Gastroesophageal sphincter (tissue), 4 donors: ENCODE measurements around the gene CCSER1. TPM values are rescaled to one million over a fixed set of nuclear protein-coding genes. Genes with fewer than 3 reads are reported as not detected.

Source experiments
- ATAC-seq: fragments of 150-250 bp; one replicate; pipeline ENCODE4 v1.9.1; 2016; ENCODE audit warnings: mild to moderate bottlenecking, moderate library complexity
- H3K27ac ChIP-seq, 4 donors: fragments of 200-600 bp; sonication (generic) in 3 of 4; 1 replicate in 3 of 4; 2 replicates in 1 of 4; pipeline ENCODE4 v1.5.1; 2016 to 2019
- H3K27me3 ChIP-seq: fragments of 200-600 bp; sonication (generic); one replicate; pipeline ENCODE4 v1.5.1; 2019
- H3K36me3 ChIP-seq, 2 donors: fragments of 200-600 bp; sonication (generic); one replicate each; pipeline ENCODE4 v1.5.1; 2019; ENCODE audit warnings: control low read depth in 1 of 2
- H3K4me1 ChIP-seq, 3 donors: fragments of 200-600 bp; sonication (generic); 1 replicate in 2 of 3; 2 replicates in 1 of 3; pipeline ENCODE4 v1.5.1; 2016 to 2019; ENCODE audit warnings: control low read depth in 2 of 3
- H3K4me3 ChIP-seq, 2 donors: fragments of 200-600 bp; sonication (generic); one replicate each; pipeline ENCODE4 v1.5.1; 2019; ENCODE audit warnings: mild to moderate bottlenecking in 1 of 2, moderate library complexity in 1 of 2
- H3K9me3 ChIP-seq, 3 donors: fragments of 200-600 bp; sonication (generic); one replicate each; pipeline ENCODE4 v1.5.1; 2017 to 2019; ENCODE audit warnings: control low read depth in 2 of 3
- CTCF ChIP-seq, 4 experiments: fragments of 200-600 bp in 2 of 4; fragments of 450-650 bp in 2 of 4; sonication (generic) in 1 of 4; IDR thresholded peaks; one replicate each; pipeline ENCODE4 v1.5.1; 2017 to 2019; ENCODE audit warnings: antibody characterized with exemption in 4 of 4, mild to moderate bottlenecking in 2 of 4, moderate library complexity in 2 of 4
- EP300 ChIP-seq: sonication (generic); formaldehyde crosslinking; IDR thresholded peaks from one replicate; pipeline ENCODE4 v1.6.1; 2017; ENCODE audit warnings: antibody characterized with exemption, mild to moderate bottlenecking
- POLR2A ChIP-seq, 2 donors: fragments of 450-650 bp; IDR thresholded peaks; one replicate each; pipeline ENCODE4 v1.6.1; 2017; ENCODE audit warnings: antibody characterized with exemption in 2 of 2, mild to moderate bottlenecking in 2 of 2, moderate library complexity in 1 of 2
- POLR2AphosphoS5 ChIP-seq: sonication (generic); formaldehyde crosslinking; IDR thresholded peaks from one replicate; pipeline ENCODE4 v1.6.1; 2017; ENCODE audit warnings: antibody characterized with exemption
- WGBS, 2 donors: methylation state at CpG; one replicate each; pipeline ENCODE4 v1.1.5; 2018; ENCODE audit warnings: low coverage in 1 of 2; 5-methylcytosine and 5-hydroxymethylcytosine counted together
- total RNA-seq, 4 donors: library from RNA; depleted of rRNA; stranded (reverse); fragments of >200 nt; gene quantifications; one replicate each; pipeline ENCODE4 v1.1.0, GENCODE V29; 2016

The CCSER1 gene
- total RNA-seq, 4 donors from 2014 or later = 2.4 to 9.3 (median 4.6) TPM

DNA sequence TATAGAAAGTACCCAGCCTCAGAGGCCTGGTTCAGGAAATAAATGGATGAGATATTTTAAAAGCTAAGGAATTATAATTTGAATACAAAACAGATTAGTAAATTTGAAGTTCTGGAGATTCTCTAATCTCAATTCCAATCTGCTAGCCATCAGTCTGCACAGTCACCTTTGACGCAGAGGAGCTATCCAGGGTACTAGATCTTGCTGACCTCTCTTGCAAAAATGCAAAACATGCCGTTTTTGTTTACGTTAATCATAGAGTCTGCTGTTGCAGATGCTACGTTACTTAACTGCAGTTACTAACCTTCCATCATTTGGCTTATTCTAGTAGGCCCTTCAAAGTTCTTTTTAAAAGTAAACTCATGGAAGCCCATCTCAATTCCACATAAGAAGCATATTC lies 10.4 kb downstream of the CCSER1 start:
- TF ChIP-seq CTCF (IDR thresholded peaks at IDR 0.05) (no peak), EP300 (no peak), POLR2AphosphoS5 (no peak), POLR2A (IDR thresholded peaks at IDR 0.05) (no peak)
- WGBS, 2 donors = 10 to 38% methylated on average over 3 to 4 of the region's 4 CpGs
- Histone ChIP-seq H3K9me3 (no peaks in the 10 kb centered on the region), H3K36me3 (no peaks in the 10 kb centered on the region), H3K27me3 (no peaks in the 10 kb centered on the region), H3K4me1 (no peaks in the 10 kb centered on the region), H3K4me3 (no peak overlapping the region), H3K27ac (no peak overlapping the region)
- no peak for ATAC-seq

DNA sequence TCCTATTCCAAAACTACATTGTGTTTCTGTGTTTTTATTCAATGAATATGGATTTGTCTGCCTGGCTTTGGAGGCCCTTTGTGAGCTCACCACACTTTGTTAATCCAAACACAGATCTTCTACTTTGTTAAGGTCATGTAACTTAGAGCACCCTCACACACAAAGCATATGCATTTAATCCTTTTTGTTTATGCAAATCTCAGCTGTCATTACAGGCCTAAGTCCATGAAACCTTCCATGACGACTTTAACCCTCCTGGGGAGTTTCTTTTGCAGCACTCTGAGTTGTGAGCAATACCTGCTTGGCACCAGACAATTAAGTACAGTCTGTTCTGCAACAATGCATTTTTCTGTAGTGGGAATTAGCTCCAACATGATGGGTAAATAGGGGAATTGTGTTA lies 14.9 kb downstream of the CCSER1 start:
- Histone ChIP-seq H3K9me3 (no peaks in the 10 kb centered on the region), H3K36me3 (no peaks in the 10 kb centered on the region), H3K27me3 (no peaks in the 10 kb centered on the region), H3K4me3 (no peak overlapping the region), H3K4me1 (no peaks in the 10 kb centered on the region), H3K27ac (no peak overlapping the region)
- WGBS, 2 donors = 20 to 50% methylated on average over 1 of the region's 1 CpG
- ATAC-seq = no peak
- TF ChIP-seq CTCF (IDR thresholded peaks at IDR 0.05) = no peak
- no peak for TF ChIP-seq EP300
- no peak for TF ChIP-seq POLR2A (IDR thresholded peaks at IDR 0.05)
- TF ChIP-seq POLR2AphosphoS5 = no peak

DNA sequence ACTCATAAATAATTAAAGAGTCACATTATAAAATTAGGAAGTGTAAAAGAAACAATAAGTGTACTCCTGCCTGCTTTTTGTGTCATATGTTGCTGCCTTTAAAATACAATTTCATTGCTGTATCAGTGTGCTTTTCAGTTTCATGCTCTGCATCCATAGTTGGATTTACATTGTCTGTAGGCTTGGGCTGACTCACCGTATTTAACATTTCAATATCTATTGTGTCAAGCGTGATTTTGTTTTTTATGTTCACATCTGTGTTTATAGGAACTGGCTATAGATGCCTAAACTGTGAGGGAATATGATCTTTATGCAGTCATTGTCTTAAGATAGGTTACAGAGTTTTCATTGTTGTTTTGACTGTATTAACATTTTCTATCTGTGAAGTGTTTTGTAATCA lies 18.1 kb downstream of the CCSER1 start:
- Histone ChIP-seq H3K9me3 (no peaks in the 10 kb centered on the region), H3K4me3 (no peak overlapping the region), H3K27me3 (no peaks in the 10 kb centered on the region), H3K27ac (no peak overlapping the region), H3K36me3 (no peaks in the 10 kb centered on the region), H3K4me1 (no peaks in the 10 kb centered on the region)
- no peak for ATAC-seq
- WGBS, 2 donors = 60 to 65% methylated on average over 2 of the region's 2 CpGs
- TF ChIP-seq POLR2A (IDR thresholded peaks at IDR 0.05) = no peak
- TF ChIP-seq CTCF (IDR thresholded peaks at IDR 0.05) = no peak
- TF ChIP-seq POLR2AphosphoS5 = no peak
- TF ChIP-seq EP300 = no peak

GRCh38 chr4:90146306-90146705 lies 19.1 kb downstream of the CCSER1 start:
- WGBS, 2 donors = 85 to 89% methylated on average over 5 of the region's 5 CpGs
- Histone ChIP-seq H3K27ac (no peak overlapping the region), H3K36me3 (no peaks in the 10 kb centered on the region), H3K4me3 (no peak overlapping the region), H3K4me1 (no peaks in the 10 kb centered on the region), H3K9me3 (no peaks in the 10 kb centered on the region), H3K27me3 (no peaks in the 10 kb centered on the region)
- no peak for TF ChIP-seq POLR2AphosphoS5
- no peak for TF ChIP-seq POLR2A (IDR thresholded peaks at IDR 0.05)
- TF ChIP-seq CTCF (IDR thresholded peaks at IDR 0.05) = no peak
- TF ChIP-seq EP300 = no peak
- ATAC-seq = no peak

DNA sequence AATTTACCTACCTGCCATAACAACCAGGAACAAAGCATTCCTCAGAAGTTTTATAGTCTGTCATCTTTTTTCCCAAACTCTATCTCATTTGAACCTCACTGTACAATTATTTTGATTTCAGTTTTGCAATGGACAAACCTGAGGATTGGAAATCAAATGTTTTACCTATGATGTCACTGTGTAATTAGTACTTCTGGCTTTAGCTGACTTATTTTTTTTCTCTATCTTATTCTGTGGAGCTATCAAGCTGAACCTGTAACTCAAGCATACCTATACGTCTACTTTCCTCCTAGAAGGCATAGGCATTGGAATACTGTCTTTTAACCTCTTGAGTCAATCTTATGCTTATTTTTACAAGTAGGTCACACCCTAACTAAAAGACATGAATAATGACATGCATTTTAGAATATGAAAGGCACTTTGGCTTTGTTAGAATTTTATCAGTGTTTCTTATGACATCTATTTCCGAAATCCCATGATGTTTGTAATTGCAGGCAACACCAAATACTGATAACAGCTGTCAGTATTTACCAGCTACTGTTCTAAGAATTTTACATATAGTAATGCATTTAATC lies 21.5 kb downstream of the CCSER1 start:
- 74 to 76% methylated on average over 2 of the region's 2 CpGs for WGBS, 2 donors
- no peak for TF ChIP-seq POLR2AphosphoS5
- TF ChIP-seq POLR2A (IDR thresholded peaks at IDR 0.05) = no peak
- TF ChIP-seq EP300 = no peak
- TF ChIP-seq CTCF (IDR thresholded peaks at IDR 0.05) = no peak

More for the DNA sequence above, 21.5 kb downstream of the CCSER1 start:
- Histone ChIP-seq H3K4me3 (no peak overlapping the region), H3K36me3 (no peaks in the 10 kb centered on the region), H3K9me3 (no peaks in the 10 kb centered on the region), H3K27me3 (no peaks in the 10 kb centered on the region), H3K4me1 (no peaks in the 10 kb centered on the region), H3K27ac (no peak overlapping the region)
- ATAC-seq = no peak
